Immature natural killer cell (primary cell): ENCODE results near the gene POLG. TPM values are rescaled to one million over a fixed set of nuclear protein-coding genes. Genes with fewer than 3 reads are reported as not detected.
A peak's percentile ranks its signal among the peaks of the same experiment; 100 is the strongest.

Experiments
- DNase-seq, 3 donors: peaks; one replicate each; pipeline ENCODE4 v3.0.0; 2022; ENCODE audit warnings: mixed read lengths in 1 of 3
- H3K27ac Mint-ChIP-seq, 6 donors: one replicate each; pipeline ENCODE4 v1.8.0; 2020; ENCODE audit warnings: mixed read lengths in 6 of 6, mild to moderate bottlenecking in 5 of 6, inconsistent platforms in 4 of 6, moderate library complexity in 3 of 6
- H3K27me3 Mint-ChIP-seq, 3 donors: one replicate each; pipeline ENCODE4 v1.8.0; 2020 to 2021; ENCODE audit warnings: low read depth in 3 of 3, mild to moderate bottlenecking in 3 of 3, mixed read lengths in 3 of 3, moderate library complexity in 3 of 3, inconsistent platforms in 1 of 3
- H3K36me3 Mint-ChIP-seq, 3 donors: one replicate each; pipeline ENCODE4 v1.8.0; 2020; ENCODE audit warnings: mixed read lengths in 3 of 3, inconsistent platforms in 2 of 3, mild to moderate bottlenecking in 2 of 3
- H3K4me1 Mint-ChIP-seq, 2 donors: one replicate each; pipeline ENCODE4 v1.8.0; 2020; ENCODE audit warnings: inconsistent platforms in 2 of 2, mild to moderate bottlenecking in 2 of 2, mixed read lengths in 2 of 2, moderate library complexity in 1 of 2
- H3K4me3 Mint-ChIP-seq, 5 donors: one replicate each; pipeline ENCODE4 v1.8.0; 2020; ENCODE audit warnings: mild to moderate bottlenecking in 5 of 5, mixed read lengths in 5 of 5, inconsistent platforms in 3 of 5, moderate library complexity in 3 of 5
- H3K9me3 Mint-ChIP-seq, 6 donors: one replicate each; pipeline ENCODE4 v1.8.0; 2020; ENCODE audit warnings: mild to moderate bottlenecking in 6 of 6, mixed read lengths in 6 of 6, inconsistent platforms in 4 of 6, moderate library complexity in 3 of 6
- polyA plus RNA-seq, 3 donors: library from polyadenylated mRNA; unstranded; fragments of 300-500 nt; fragmentation: Illumina TruSeq; gene quantifications; one replicate each; pipeline ENCODE4 v1.2.3, GENCODE V29; 2021

The POLG gene
- polyA plus RNA-seq, 3 donors from 2014 or later, result 24.3 to 79.1 (median 28.6) TPM

DNA sequence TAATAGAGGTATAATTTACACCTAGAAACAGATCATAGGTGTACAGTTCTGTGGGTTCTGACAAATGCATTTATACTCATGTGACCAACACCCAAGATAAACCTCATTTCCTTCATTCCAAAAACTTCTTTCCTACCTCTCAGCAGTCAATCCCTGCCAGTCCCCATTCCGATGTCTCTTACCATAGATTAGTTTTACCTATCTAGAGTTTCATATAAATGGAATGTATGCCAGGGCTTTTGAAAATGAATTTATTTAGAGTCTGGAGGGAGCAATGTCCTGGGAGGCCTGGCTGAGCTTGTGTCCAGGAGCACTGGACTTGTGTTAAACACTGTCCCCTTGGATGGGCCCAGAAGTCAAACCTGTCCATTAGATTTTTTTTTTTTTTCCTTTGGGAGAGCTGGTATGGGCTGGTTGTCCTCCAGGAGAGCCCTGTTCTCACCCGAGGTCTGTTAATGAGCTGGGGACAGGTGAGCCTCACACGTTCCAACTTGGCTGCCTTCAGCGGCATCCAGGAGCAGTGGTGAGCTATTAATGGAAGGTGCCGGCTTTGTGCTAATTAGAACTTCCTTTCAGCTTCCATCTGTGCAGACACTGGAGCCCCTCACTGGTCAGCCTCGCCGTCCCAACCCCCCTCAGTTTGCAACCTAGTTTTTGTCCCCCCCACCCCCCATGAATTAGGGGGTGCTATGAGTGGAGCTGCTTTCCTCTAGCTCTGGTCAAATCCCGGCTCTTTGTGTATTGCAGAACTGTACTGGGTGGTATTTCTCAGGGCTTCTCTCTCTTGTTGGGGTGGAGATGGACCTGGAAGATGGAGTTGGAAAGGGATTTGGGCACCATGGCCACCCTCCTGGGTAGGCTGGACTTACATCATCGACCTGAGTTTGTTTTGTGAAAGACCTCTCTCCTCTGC lies 40.7 kb upstream of the POLG start:
- peaks cover 14 to 16% of the 10 kb centered on the region in 2 donors for H3K4me1 Mint-ChIP-seq
- H3K4me3 Mint-ChIP-seq, result no peak overlapping the region
- H3K27me3 Mint-ChIP-seq, result peaks cover 14 to 40% (median 37%) of the 10 kb centered on the region in 3 donors
- DNase-seq, result no peak
- no peaks in the 10 kb centered on the region for H3K9me3 Mint-ChIP-seq
- H3K27ac Mint-ChIP-seq, result no peak overlapping the region
- H3K36me3 Mint-ChIP-seq, result no peaks in the 10 kb centered on the region

DNA sequence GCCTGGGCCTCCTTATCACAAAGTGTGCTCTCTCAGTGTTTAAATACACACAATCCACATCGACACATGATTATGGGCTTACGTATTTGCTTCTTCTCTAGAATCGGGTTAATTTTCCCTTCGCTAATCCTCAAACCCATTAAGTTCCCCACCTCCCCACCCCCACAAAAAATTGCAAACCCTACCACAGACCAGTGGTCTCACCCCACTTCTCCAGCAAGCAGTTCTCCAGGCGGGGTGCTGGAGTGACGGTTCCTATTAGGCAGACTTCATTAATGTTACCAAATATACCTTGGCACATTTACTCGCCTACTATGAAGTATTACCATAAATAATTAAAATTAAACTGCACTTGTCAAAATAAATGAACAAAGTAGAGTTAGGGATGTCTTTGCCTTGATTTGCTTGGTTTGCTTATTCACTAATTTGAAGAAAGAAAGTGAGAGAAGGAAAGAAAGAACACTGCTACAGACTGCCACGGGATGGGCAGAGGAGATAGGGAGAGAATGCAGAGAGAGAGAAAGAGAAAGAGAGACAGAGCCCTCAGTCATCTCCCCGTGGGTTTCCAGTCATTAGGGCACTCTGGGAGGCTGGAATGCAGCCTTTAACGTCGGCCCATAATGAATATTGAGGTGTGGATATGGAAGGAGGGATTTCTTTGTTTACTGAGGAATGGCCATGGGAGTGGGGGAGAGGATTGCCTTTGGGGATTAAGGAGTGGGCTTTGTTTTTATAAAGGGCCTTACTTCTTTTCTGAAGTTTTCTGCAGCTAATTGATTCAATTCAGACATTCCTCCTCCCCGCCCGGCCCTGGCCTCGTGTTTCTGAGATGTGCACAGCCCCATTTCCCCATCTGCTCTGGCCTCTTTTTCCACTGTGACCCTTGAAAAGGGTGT lies 39.7 kb upstream of the POLG start:
- no peak for DNase-seq
- Mint-ChIP-seq H3K27ac (no peak overlapping the region), H3K4me3 (no peak overlapping the region), H3K4me1 (peaks cover 8 to 11% of the 10 kb centered on the region in 2 donors), H3K9me3 (no peaks in the 10 kb centered on the region), H3K36me3 (no peaks in the 10 kb centered on the region), H3K27me3 (peaks cover 18 to 44% (median 37%) of the 10 kb centered on the region in 3 donors)

DNA sequence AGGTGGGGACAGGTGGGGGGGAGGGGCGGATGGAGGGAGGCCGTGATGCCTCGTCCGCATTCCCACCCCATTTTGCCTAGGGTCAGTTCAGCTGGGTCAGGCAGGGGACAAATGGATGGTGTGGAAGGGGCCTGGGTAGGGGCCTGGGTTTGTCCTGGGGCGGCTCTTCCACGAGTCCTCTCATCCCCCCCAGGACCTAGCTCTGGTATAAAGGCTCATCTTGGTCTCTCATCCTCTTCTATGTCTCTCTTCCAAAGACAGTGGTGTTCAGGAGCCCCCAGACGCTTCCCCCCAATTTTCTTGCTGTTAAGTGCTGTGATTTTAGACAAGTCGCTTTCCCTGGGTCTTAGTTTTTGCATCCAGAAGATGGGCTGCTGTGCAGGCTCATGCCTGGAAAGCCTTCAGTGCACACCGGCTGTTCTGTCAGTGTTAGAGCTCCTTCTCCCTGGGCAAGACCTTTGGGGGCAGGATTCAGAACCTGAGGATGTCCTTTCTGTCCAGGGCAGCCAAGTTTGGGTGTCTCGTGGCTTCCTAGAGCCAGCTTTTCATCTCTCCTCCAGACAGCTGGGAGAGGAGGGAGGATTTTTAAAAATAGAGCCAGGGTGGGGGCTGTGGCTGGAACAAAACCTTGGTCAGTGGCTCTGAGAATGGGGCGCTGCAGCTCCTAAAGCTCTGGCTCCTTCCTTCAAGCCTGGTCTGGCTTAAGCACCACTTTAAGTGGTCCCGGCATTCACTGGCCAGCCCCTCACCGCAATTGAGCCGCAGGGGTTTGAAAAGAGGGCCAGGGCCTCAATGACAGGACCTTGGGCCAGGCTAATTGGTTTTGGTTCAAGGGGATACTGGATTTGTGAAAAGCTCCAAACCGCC lies 37.7 kb upstream of the POLG start:
- Mint-ChIP-seq H3K4me1 (peaks cover 2 to 8% of the 10 kb centered on the region in 2 donors), H3K4me3 (peak overlapping the region in 1 of 5 donors; percentile 14), H3K9me3 (no peaks in the 10 kb centered on the region), H3K36me3 (no peaks in the 10 kb centered on the region), H3K27me3 (peaks cover 18 to 52% (median 39%) of the 10 kb centered on the region in 3 donors), H3K27ac (no peak overlapping the region)
- no peak for DNase-seq

DNA sequence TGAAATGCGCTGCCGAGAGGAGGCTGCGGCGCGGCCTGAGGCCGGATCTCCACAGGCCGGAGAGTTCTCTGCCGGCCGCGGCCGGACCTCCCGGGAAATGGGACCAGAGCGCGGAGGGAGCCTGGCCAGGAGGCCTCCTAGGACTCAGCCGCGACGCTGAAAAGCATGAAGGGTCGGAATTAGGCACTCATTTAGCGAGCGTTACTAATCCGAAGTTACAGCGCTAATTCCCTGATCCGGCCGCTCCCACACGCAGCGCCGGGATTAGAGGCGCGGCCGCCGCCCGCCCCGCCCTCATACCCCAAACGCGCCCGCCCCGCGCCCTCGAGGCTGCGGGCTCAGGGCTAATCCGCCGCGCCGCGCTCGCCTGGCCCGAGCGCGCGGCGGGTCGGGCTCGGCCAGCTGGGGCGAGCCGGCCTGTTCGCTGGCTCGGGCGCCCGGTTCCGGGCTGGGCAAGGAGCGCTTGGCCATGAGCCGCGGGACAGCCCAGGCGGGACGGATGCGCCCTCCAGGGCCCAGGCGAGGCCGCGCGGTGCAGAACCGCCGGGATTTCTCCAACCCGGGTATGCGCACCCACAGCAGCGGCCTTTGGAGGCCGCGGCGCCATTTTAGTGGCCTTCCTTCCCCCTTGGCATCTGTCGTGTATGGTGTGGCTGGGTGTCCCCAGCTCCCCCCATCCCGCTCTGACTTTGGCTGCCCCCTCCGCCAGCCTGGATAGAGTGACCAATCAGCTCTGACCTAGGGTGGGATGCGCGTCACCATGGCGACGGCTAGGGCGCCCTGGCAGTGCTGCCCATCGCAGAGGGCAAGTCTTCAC lies 36.8 kb upstream of the POLG start:
- H3K9me3 Mint-ChIP-seq, result no peaks in the 10 kb centered on the region
- no peaks in the 10 kb centered on the region for H3K36me3 Mint-ChIP-seq
- peaks cover 18 to 51% (median 39%) of the 10 kb centered on the region in 3 donors for H3K27me3 Mint-ChIP-seq
- no peak overlapping the region for H3K4me3 Mint-ChIP-seq
- no peak for DNase-seq
- H3K27ac Mint-ChIP-seq, result no peak overlapping the region
- peaks cover 6 to 11% of the 10 kb centered on the region in 2 donors for H3K4me1 Mint-ChIP-seq

DNA sequence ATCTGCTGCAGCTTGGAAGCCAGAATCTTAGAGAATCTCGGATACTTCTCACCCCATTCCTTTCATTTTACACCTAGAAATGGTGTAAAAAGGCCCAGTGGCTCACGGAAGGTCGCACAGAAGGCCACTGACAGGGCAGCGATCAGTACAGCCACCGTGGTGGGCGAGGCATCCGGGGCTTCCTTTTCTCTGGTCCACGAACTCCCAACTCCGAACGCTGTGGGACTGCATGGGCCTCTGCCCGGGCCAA lies 36.3 kb upstream of the POLG start:
- Mint-ChIP-seq H3K27ac (no peak overlapping the region), H3K4me3 (peak overlapping the region in 1 of 5 donors; percentile 24), H3K4me1 (peaks cover 6 to 11% of the 10 kb centered on the region in 2 donors), H3K9me3 (no peaks in the 10 kb centered on the region), H3K36me3 (peaks cover 0 to 1% (median 0%) of the 10 kb centered on the region in 3 donors), H3K27me3 (peaks cover 18 to 50% (median 38%) of the 10 kb centered on the region in 3 donors)
- no peak for DNase-seq

DNA sequence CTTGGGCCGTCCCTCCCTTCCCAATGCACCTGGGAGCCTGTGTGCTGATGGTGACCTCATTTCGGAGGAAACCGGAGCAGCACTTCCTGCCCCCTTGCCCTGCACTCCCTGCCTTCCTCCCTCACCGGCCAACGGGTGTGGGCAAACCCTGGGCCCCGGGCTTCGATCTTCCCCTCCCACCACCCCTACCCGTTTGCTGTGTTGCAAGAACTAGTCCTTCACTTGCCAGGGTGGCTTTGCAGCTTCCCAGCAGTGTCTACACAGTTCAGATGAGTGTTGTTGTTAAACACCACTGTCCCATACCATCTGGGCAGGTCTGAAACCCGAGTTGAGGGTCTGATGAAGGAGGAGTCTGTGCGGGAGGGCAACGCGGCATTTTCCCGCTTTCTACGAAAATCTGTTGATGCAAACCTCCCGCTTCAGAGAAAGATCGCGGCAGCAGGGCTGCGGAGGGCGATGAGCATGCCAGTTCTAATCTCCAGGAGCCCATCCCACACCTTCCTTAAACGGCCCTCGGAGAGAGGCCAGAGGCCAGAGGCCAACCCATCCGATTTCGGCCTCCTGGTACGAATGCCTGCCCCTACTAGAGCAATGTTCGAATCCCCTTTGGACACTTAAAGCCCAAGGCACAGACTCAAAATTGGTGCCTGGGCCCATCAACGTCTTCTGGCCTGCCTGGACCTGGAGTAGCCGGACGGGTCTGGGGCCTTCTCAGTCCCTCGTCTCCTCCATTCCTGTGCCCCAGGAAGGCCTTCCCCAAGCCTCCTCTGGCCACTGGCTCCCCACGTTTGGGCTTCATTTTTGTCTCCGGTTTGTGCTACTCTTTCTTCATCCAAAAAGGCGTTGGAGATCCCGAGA lies 35.7 kb upstream of the POLG start:
- Mint-ChIP-seq H3K27me3 (peaks cover 19 to 45% (median 39%) of the 10 kb centered on the region in 3 donors), H3K27ac (no peak overlapping the region), H3K4me1 (peaks cover 6 to 11% of the 10 kb centered on the region in 2 donors), H3K4me3 (peak overlapping the region in 1 of 5 donors; percentile 24), H3K36me3 (peaks cover 0 to 3% (median 0%) of the 10 kb centered on the region in 3 donors), H3K9me3 (no peaks in the 10 kb centered on the region)
- DNase-seq, result no peak

DNA sequence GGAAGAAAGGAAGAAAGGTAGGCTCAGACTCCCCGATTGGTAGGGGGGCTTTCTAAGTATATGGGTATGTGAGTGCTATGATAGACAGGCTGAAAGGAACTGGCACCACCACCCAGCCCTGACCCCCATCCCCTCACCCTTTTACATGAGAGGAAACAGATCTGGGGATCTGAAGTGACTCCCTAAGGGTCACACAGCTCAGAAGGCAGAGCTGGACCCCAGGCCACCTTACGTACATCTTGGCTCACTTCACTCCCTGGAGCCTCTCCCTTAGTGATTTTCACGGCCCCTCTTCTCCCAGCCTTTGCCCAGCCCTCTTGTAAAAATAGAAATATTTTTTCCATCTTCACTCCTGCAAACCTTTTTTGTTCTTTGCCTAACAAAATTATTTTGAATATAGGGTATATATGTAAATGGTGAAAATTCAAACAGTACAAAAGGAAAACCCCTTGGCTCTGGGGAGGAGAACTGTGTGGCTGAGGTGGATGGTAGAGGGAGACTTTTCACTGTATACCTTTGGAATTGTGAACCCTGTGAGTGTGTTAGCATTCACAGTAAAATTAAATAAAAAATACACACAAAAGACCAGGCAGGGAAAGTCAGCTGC lies 34.8 kb upstream of the POLG start:
- Mint-ChIP-seq H3K9me3 (no peaks in the 10 kb centered on the region), H3K36me3 (peaks cover 0 to 3% (median 0%) of the 10 kb centered on the region in 3 donors), H3K27me3 (peaks cover 23 to 40% (median 34%) of the 10 kb centered on the region in 3 donors), H3K4me1 (peaks cover 6 to 11% of the 10 kb centered on the region in 2 donors), H3K4me3 (peak overlapping the region in 1 of 5 donors; percentile 30), H3K27ac (no peak overlapping the region)
- DNase-seq, result no peak

DNA sequence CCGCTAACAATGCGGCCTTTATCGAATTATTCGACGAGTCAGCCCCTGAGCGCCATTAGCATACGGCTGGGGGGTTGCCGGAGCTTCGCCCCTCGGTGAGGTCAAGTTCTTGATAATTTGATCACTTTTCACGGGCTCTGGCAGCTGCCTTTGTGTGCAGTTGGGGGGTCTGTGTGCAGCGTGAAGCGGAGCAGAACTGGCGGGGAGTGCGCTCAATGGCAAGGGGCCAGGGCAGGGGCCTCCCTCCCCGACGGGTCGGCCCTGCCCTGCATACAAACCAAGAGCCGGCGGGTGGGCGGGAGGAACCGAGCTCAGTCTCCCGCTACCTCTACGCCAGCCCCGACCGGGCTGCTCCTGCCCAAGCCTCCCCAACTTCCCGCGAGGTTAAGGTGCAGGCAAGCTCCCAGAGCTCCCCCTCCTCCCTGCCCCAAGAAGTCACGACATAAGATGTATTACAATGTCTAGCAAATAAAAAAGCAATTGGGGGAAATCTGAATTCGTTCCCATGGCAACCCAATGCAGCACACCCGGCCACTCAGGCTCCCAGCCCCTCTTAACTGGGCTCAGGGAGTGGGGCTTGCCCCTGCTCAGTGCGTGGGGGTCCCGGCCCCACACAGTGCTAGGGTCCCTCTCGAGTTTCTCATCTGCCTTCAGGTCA lies 34.1 kb upstream of the POLG start:
- H3K27ac Mint-ChIP-seq, result no peak overlapping the region
- H3K4me1 Mint-ChIP-seq, result peaks cover 6 to 11% of the 10 kb centered on the region in 2 donors
- H3K4me3 Mint-ChIP-seq, result peak overlapping the region in 3 of 5 donors; percentile 19 to 63 (median 33)
- H3K36me3 Mint-ChIP-seq, result peaks cover 0 to 3% (median 0%) of the 10 kb centered on the region in 3 donors
- peaks cover 28 to 42% (median 34%) of the 10 kb centered on the region in 3 donors for H3K27me3 Mint-ChIP-seq
- H3K9me3 Mint-ChIP-seq, result no peaks in the 10 kb centered on the region
- DNase-seq, result no peak

DNA sequence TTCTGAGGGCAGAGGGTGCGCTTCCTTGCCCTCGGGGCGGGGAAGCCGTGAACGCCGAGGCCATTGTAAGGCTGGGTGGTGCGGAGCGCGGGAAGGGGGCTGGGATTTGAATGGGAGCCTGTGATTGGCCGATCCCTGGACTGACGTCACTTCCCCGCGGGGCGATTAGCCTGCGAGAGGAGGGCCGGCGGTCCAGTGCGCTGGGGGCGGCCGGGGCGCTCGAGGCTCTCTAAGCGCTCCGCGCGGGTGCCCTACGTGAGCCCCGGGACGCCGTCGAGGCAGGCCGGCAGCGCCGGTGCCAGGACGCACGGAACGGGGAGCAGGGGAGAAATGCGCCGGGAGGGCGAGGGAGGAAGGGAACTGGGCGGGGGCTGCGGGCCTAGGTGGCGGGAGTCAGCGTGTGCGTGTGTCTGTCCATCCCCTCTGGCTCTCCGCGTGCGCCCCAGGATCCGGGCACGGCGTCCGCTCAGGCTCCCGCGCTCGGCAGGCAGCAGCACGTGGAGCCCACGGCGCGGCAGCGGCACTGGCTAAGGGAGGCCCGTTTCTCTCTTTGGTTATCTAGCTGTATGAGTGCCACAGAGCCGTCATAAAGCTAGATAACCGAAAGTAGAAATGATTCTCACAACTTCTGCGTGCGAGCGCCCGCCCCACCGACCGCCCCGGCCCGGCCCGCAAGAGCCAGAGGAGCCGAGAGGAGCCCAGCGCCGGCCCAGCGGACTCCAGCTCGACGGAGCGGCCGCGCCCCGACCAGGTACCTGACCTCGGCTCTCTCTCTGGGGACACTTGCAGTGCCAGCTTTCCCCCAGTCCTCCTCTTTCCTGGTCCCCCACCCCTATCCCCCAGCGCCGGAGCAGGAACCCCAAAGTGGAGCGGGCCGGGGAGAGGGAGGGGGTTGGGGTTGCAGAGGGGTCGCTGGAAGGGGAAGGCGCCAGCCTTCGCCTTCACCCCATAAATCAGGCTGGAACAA lies 33.1 kb upstream of the POLG start:
- Mint-ChIP-seq H3K27me3 (peaks cover 34 to 44% (median 39%) of the 10 kb centered on the region in 3 donors), H3K27ac (no peak overlapping the region), H3K4me1 (peaks cover 6 to 14% of the 10 kb centered on the region in 2 donors), H3K9me3 (no peaks in the 10 kb centered on the region), H3K36me3 (peaks cover 0 to 3% (median 0%) of the 10 kb centered on the region in 3 donors), H3K4me3 (peak overlapping the region in 4 of 5 donors; percentile 47 to 75 (median 61))
- peak in 1 of 3 donors; percentile 14 for DNase-seq

DNA sequence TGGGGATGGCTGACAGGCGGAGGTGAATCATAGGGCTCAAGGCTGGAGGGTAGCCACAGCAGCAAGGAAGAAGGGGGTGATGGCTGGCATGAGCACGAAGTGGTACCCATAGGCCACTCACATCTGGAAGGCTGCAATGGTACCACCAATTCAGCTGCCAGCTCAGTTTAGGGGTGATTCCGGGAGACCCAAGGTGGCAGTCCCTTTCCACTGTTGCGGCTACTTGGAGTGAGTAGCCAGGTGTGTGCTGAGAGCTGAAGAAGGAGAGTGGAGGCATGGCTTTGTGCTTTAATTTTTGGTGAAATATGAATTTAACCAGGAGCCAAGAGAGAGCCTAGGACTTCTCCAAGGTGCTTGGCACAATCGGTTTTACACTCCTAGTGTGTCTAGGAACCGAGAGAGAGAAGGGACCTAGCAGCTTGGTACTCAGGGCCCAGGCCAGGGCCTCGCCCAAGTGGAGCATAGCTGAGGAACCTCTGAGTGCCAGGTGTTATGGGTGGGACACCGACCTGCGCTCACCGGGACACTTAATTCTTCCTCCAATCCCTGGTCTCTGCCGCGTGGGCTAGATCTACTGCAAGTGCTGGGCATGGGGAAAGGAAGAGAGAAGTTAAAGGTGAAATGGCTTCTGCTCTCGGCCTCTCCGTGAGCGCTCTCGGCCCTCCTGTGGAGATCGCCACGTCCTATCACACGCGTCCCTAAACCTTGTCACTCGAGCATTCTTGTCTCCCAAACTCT lies 32.2 kb upstream of the POLG start:
- Mint-ChIP-seq H3K9me3 (no peaks in the 10 kb centered on the region), H3K4me3 (peak overlapping the region in 4 of 5 donors; percentile 47 to 75 (median 61)), H3K4me1 (peaks cover 6 to 12% of the 10 kb centered on the region in 2 donors), H3K36me3 (peaks cover 0 to 3% (median 0%) of the 10 kb centered on the region in 3 donors), H3K27ac (no peak overlapping the region), H3K27me3 (peaks cover 34 to 44% (median 37%) of the 10 kb centered on the region in 3 donors)
- DNase-seq, result no peak
